B cell (primary cell): ENCODE results near the gene CPB2. TPM values are rescaled to one million over a fixed set of nuclear protein-coding genes. Genes with fewer than 3 reads are reported as not detected.

Source experiments
- ATAC-seq: fragments of 200-7000 bp; cut with Tn5 transposase; one replicate; pipeline ENCODE4 v1.10.0; 2021; ENCODE audit warnings: low read depth, mild to moderate bottlenecking, moderate number of reproducible peaks, moderate library complexity
- CTCF ChIA-PET: fragments of 350-600 bp; sonication (Branson Sonifier 250); formaldehyde crosslinking; loops from one replicate; lab custom pipeline; 2021; ENCODE audit warnings: antibody characterized with exemption, inconsistent platforms; lab: Charles Lee
- POLR2A ChIA-PET: fragments of 350-600 bp; sonication (Branson Sonifier 250); formaldehyde crosslinking; loops from one replicate; lab custom pipeline; 2021; ENCODE audit warnings: antibody characterized with exemption; lab: Charles Lee
- DNase-seq: peaks from one replicate; pipeline ENCODE4 v3.0.0; 2013
- H2AFZ ChIP-seq: 2 replicates; pipeline ENCODE4 v1.6.1; 2012; ENCODE audit warnings: mild to moderate bottlenecking, low read depth, low read length; ENCODE audit not compliant: insufficient read depth, poor library complexity, severe bottlenecking
- H3K27ac ChIP-seq, 2 donors: 1 replicate in 1 of 2; 2 replicates in 1 of 2; pipeline ENCODE4 v1.5.1; 2012 to 2013; ENCODE audit warnings: low read length in 2 of 2, mild to moderate bottlenecking in 2 of 2, moderate library complexity in 1 of 2
- H3K27me3 ChIP-seq, 4 experiments: fragments of 200-600 bp in 1 of 4; sonication (generic) in 1 of 4; replicated peaks in 1 of 4; 1 replicate in 2 of 4; 2 replicates in 2 of 4; pipeline versions ENCODE4 v1.6.1 to v1.7.0; 2013 to 2016; ENCODE audit warnings: low read length in 3 of 4, mild to moderate bottlenecking in 2 of 4, mixed read lengths in 1 of 4, moderate library complexity in 1 of 4; ENCODE audit not compliant: insufficient read depth in 4 of 4, control insufficient read depth in 3 of 4; ENCODE audit errors: control extremely low read depth in 1 of 4
- H3K36me3 ChIP-seq, 2 experiments: replicated peaks in 1 of 2; 1 replicate in 1 of 2; 2 replicates in 1 of 2; pipeline versions ENCODE4 v1.6.1 to v1.7.1; 2013; ENCODE audit warnings: low read length in 1 of 2; ENCODE audit not compliant: insufficient read depth in 2 of 2, control insufficient read depth in 1 of 2; ENCODE audit errors: control extremely low read depth in 1 of 2, extremely low read depth in 1 of 2
- H3K4me1 ChIP-seq, 2 donors: fragments of 200-600 bp in 1 of 2; sonication (generic) in 1 of 2; 1 replicate in 1 of 2; 2 replicates in 1 of 2; pipeline versions ENCODE4 v1.5.1 to v1.6.1; 2013 to 2017; ENCODE audit warnings: low read length in 2 of 2; ENCODE audit not compliant: control insufficient read depth in 2 of 2, insufficient read depth in 2 of 2
- H3K4me2 ChIP-seq: replicated peaks from 2 replicates; pipeline ENCODE3; 2012; ENCODE audit warnings: mild to moderate bottlenecking, low read depth, low read length; ENCODE audit not compliant: poor library complexity, severe bottlenecking
- H3K4me3 ChIP-seq, 5 experiments: fragments of 200-600 bp in 1 of 5; sonication (generic) in 1 of 5; 1 replicate in 3 of 5; 2 replicates in 2 of 5; pipeline versions ENCODE4 v1.5.1 to v1.7.0; 2011 to 2016; ENCODE audit warnings: low read length in 4 of 5, mild to moderate bottlenecking in 4 of 5, low read depth in 2 of 5, control low read depth in 1 of 5, moderate library complexity in 1 of 5; ENCODE audit not compliant: insufficient read depth in 1 of 5; ENCODE audit errors: control extremely low read depth in 1 of 5, extremely low read depth in 1 of 5
- H3K79me2 ChIP-seq: fragments of 200-600 bp; sonication (generic); one replicate; pipeline ENCODE4 v1.6.0; 2016; ENCODE audit warnings: low read length; ENCODE audit not compliant: control insufficient read depth, insufficient read depth
- H3K9ac ChIP-seq: fragments of 200-600 bp; sonication (generic); 2 replicates; pipeline ENCODE4 v1.6.1; 2017; ENCODE audit warnings: mild to moderate bottlenecking, low read length, moderate library complexity
- H3K9me3 ChIP-seq, 3 donors: one replicate each; pipeline versions ENCODE4 v1.6.1 to v1.7.1; 2013; ENCODE audit warnings: low read length in 2 of 3; ENCODE audit not compliant: control insufficient read depth in 2 of 3, insufficient read depth in 1 of 3; ENCODE audit errors: control extremely low read depth in 1 of 3
- H4K20me1 ChIP-seq: 2 replicates; pipeline ENCODE4 v1.6.0; 2012; ENCODE audit warnings: mild to moderate bottlenecking, low read length; ENCODE audit not compliant: insufficient read depth, control insufficient read depth, poor library complexity, severe bottlenecking
- H3K27ac Mint-ChIP-seq: one replicate; pipeline ENCODE4 v1.8.0; 2021; ENCODE audit warnings: mixed read lengths
- H3K27me3 Mint-ChIP-seq: one replicate; pipeline ENCODE4 v1.8.0; 2021; ENCODE audit warnings: mixed read lengths
- H3K4me1 Mint-ChIP-seq: one replicate; pipeline ENCODE4 v1.8.0; 2021; ENCODE audit warnings: mixed read lengths
- H3K4me3 Mint-ChIP-seq: one replicate; pipeline ENCODE4 v1.8.0; 2021; ENCODE audit warnings: mixed read lengths
- H3K9me3 Mint-ChIP-seq: one replicate; pipeline ENCODE4 v1.8.0; 2022; ENCODE audit warnings: mixed read lengths; ENCODE audit not compliant: insufficient read depth
- EZH2 ChIP-seq: IDR thresholded peaks from 2 replicates; pipeline ENCODE4 v1.6.1; 2012; ENCODE audit warnings: borderline replicate concordance, low read depth, mild to moderate bottlenecking, moderate library complexity, low read length; ENCODE audit not compliant: insufficient read depth, poor library complexity, severe bottlenecking
- WGBS: methylation state at CpG from one replicate; pipeline ENCODE4 v1.1.5; 2013; ENCODE audit warnings: missing lambda C conversion rate; ENCODE audit not compliant: insufficient coverage; 5-methylcytosine and 5-hydroxymethylcytosine counted together
- intact Hi-C: fragments of 100-400 bp; cut with micrococcal nuclease; formaldehyde crosslinking; loops from one replicate; pipeline ENCODE4 v1.10.0; 2022
- polyA plus RNA-seq: library from polyadenylated mRNA; depleted of rRNA; stranded (reverse); fragments of >200 nt; gene quantifications from 2 replicates; pipeline ENCODE4 v1.2.3, GENCODE V29; 2012
- total RNA-seq, 2 donors: library from RNA; stranded (reverse); fragments of 120-200 nt in 1 of 2; gene quantifications; 1 replicate in 1 of 2; 2 replicates in 1 of 2; pipeline versions ENCODE4 v1.2.3 to v1.2.4, GENCODE V29; 2013 to 2022
- TF ChIP-seq, protein P1 (sequence below): fragments of 200-600 bp; IDR thresholded peaks from one replicate; pipeline ENCODE4 v1.8.0; 2022; ENCODE audit warnings: antibody characterized with exemption, mild to moderate bottlenecking

Gene CPB2
- total and polyA plus RNA-seq, 2 donors (not counting 1 experiment from before 2014, with no cell fraction given) = not detected

DNA sequence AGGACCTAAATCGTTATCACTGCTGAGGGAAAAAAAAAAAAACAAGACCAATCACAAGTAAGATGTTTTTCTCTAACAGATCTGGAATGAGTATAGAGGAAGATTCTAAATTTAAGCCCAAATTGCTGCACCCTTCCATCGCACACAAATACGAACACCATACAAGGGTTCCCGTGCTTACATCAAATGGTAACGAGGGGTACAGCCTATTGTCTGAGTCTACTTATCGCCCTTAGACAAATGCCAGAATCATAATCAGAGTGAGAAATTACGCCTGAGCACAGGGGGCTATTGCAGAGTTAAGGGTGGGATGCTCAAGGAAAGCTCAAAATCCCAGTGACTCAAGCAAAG lies 52.9 kb downstream of the CPB2 start:
- Histone ChIP-seq H4K20me1 (peaks cover 17% of the 10 kb centered on the region), H3K4me1 (peaks cover 19 to 26% of the 10 kb centered on the region in 2 donors), H3K4me3 (peak overlapping the region; percentile 84 to 95 (median 88)), H3K27me3 (peaks cover 0 to 3% (median 0%) of the 10 kb centered on the region in 4 experiments), H3K4me2 (peak overlapping the region; percentile 76), H3K36me3 (no peaks in the 10 kb centered on the region), H3K27ac (peak overlapping the region; percentile 89 to 96), H2AFZ (peak overlapping the region; percentile 83), H3K9ac (peak overlapping the region; percentile 80), H3K79me2 (peaks cover 47% of the 10 kb centered on the region), H3K9me3 (no peaks in the 10 kb centered on the region)
- intact Hi-C loops = loop anchor here (1.0 to 10.0 kb wide), 9 partner anchors 75 to 1953 kb away; partner anchors contain the start of genes COG3, ESD, LRRC63 and SUCLA2
- CTCF ChIA-PET = interaction anchor here (0.7 kb wide), 1 partner anchor 41 kb away, joined by 3 read pairs; no protein-coding TSS in a partner anchor
- POLR2A ChIA-PET = interaction anchor here (0.6 kb wide), 2 partner anchors 500 to 532 kb away, joined by 3 read pairs; no protein-coding TSS in a partner anchor
- Mint-ChIP-seq H3K9me3 (no peaks in the 10 kb centered on the region), H3K27me3 (peaks cover 6% of the 10 kb centered on the region), H3K4me1 (peaks cover 33% of the 10 kb centered on the region), H3K27ac (peak overlapping the region; percentile 95), H3K4me3 (peak overlapping the region; percentile 96)
- TF ChIP-seq, protein P1, sequence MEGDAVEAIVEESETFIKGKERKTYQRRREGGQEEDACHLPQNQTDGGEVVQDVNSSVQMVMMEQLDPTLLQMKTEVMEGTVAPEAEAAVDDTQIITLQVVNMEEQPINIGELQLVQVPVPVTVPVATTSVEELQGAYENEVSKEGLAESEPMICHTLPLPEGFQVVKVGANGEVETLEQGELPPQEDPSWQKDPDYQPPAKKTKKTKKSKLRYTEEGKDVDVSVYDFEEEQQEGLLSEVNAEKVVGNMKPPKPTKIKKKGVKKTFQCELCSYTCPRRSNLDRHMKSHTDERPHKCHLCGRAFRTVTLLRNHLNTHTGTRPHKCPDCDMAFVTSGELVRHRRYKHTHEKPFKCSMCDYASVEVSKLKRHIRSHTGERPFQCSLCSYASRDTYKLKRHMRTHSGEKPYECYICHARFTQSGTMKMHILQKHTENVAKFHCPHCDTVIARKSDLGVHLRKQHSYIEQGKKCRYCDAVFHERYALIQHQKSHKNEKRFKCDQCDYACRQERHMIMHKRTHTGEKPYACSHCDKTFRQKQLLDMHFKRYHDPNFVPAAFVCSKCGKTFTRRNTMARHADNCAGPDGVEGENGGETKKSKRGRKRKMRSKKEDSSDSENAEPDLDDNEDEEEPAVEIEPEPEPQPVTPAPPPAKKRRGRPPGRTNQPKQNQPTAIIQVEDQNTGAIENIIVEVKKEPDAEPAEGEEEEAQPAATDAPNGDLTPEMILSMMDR = no peak
- no peak for TF ChIP-seq EZH2
- WGBS = no CpG with 5 or more reads among the region's 7 CpGs
- DNase-seq (no peak), ATAC-seq (no peak)

DNA sequence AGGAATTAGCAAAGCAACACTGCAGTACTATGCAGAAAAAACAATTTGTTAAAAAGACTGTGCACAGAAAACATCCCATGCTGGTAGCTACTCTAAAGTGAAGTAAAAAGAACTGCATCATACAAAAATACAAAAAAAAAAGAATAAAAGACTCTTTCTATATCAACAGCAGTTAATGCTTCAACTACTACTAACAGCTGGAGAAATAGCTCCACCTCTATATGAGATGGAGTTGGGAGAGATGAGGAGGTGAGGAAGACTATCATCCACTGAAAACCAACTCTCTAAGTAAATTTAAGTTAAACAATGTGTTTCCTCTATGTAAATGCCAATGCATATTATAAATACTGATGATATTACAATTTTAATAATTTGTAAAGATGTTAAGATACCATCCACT lies 54.1 kb downstream of the CPB2 start:
- H3K4me3 ChIP-seq = no peak overlapping the region
- H3K4me3 Mint-ChIP-seq = no peak overlapping the region
- H3K4me1 Mint-ChIP-seq = peaks cover 36% of the 10 kb centered on the region

More for the DNA sequence above, 54.1 kb downstream of the CPB2 start:
- no peak overlapping the region for H3K9ac ChIP-seq
- ChIA-PET CTCF (no interaction called here), POLR2A (no interaction called here)
- ATAC-seq (no peak), DNase-seq (no peak)
- peaks cover 54% of the 10 kb centered on the region for H3K79me2 ChIP-seq
- H3K9me3 ChIP-seq = no peaks in the 10 kb centered on the region
- no peaks in the 10 kb centered on the region for H3K27me3 ChIP-seq
- no peak overlapping the region for H2AFZ ChIP-seq
- TF ChIP-seq, protein P1 = no peak
- TF ChIP-seq EZH2 = no peak
- Mint-ChIP-seq H3K27ac (no peak overlapping the region), H3K9me3 (no peaks in the 10 kb centered on the region), H3K27me3 (peaks cover 6% of the 10 kb centered on the region)
- peaks cover 19 to 26% of the 10 kb centered on the region in 2 donors for H3K4me1 ChIP-seq
- H3K36me3 ChIP-seq = no peaks in the 10 kb centered on the region
- intact Hi-C loops = loop anchor here (5.0 to 10.0 kb wide), 6 partner anchors 77 to 1954 kb away; partner anchors contain the start of genes COG3, SUCLA2 and TSC22D1
- no peak overlapping the region for H3K27ac ChIP-seq
- peaks cover 21% of the 10 kb centered on the region for H4K20me1 ChIP-seq
- H3K4me2 ChIP-seq = peak overlapping the region; percentile 76
